Fibroblast of the aortic adventitia (primary cell): ENCODE measurements around the gene THSD7A. TPM values are rescaled to one million over a fixed set of nuclear protein-coding genes. Genes with fewer than 3 reads are reported as not detected.

Experiments used
- DNase-seq: peaks from one replicate; pipeline ENCODE4 v3.0.0-alpha.2; 2010; ENCODE audit warnings: low read depth
- H3K4me3 ChIP-seq: 2 replicates; pipeline ENCODE4 v1.5.1; 2011; ENCODE audit warnings: low read depth, mild to moderate bottlenecking, control low read depth, low read length, moderate library complexity
- total RNA-seq: library from RNA; depleted of rRNA; stranded (reverse); fragments of >200 nt; gene quantifications from 2 replicates; pipeline ENCODE4 v1.2.3, GENCODE V29; 2012; ENCODE audit warnings: low replicate concordance
- TF ChIP-seq, protein P1 (sequence below): IDR thresholded peaks from 2 replicates; pipeline ENCODE4 v1.5.1; 2011; ENCODE audit warnings: mild to moderate bottlenecking, low read length, control low read depth, inconsistent platforms; ENCODE audit not compliant: insufficient read depth

The THSD7A gene
- total RNA-seq, 1 donor, result 2.5 TPM

DNA sequence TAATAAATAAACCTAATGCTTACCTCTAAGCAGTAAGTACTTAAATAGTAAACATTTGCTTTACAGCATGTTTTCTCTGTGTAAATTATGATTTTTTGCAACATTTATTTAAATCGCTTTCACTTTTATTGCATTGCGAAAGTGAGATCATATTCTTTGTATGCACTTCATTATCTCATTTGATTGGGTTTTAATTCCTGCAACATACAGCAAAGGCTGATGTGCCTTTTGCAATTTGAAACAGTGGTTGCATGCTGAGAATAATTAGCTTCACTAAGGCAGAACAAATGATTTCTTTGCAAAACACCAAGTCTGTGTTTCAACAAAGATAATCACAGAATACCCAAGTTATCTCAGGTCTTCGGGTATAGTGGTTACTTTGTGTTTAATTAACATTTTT lies 16.3 kb upstream of the THSD7A start:
- TF ChIP-seq, protein P1, sequence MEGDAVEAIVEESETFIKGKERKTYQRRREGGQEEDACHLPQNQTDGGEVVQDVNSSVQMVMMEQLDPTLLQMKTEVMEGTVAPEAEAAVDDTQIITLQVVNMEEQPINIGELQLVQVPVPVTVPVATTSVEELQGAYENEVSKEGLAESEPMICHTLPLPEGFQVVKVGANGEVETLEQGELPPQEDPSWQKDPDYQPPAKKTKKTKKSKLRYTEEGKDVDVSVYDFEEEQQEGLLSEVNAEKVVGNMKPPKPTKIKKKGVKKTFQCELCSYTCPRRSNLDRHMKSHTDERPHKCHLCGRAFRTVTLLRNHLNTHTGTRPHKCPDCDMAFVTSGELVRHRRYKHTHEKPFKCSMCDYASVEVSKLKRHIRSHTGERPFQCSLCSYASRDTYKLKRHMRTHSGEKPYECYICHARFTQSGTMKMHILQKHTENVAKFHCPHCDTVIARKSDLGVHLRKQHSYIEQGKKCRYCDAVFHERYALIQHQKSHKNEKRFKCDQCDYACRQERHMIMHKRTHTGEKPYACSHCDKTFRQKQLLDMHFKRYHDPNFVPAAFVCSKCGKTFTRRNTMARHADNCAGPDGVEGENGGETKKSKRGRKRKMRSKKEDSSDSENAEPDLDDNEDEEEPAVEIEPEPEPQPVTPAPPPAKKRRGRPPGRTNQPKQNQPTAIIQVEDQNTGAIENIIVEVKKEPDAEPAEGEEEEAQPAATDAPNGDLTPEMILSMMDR, result no peak
- DNase-seq, result no peak
- no peak overlapping the region for H3K4me3 ChIP-seq

DNA sequence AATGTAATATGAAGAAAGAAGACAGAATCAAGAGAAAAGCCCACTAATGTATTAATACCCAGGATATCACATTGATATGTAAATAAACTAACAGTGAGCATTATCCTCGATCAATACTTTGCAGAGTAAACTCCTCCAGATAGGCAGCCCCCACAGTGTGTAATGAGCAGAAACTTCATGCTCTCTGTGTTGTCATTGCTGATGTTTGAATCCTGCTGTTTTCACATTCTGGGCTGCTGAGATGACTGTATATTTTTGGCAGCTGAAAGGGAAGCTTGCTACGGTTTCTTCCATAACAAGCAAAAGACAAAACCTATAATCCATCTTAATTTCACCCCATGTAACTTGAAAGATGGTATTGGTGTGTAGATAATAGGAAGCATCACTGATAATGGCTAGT lies 15.3 kb upstream of the THSD7A start:
- TF ChIP-seq, protein P1, result no peak
- no peak for DNase-seq
- no peak overlapping the region for H3K4me3 ChIP-seq

DNA sequence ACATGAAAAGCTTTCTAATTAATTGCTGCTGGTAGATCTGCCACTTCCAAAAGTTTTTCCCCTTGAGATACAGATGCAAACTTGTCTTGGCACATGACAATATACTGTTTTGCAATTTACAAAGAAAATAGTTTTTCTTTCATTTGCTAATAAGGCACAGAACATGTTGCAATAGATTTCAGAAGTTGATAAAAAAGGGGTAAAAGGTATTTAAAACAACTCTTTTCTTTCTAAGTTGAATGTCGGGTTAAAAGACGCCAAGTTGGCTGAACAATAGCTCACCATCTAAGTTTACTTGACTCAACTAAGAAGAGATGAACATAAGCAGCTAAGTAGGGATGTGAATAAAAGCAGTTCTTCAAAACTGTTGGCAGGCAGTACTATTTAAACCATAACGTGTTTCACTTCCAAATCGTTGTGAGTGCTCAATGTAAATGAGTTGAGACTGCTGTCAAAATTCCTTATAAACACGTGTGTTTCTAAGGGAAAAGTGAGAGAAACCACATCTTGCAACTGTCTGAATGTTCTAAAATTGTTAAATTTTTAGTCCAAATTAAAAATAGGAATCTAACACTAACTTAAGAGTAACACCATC lies 14.5 kb upstream of the THSD7A start:
- no peak overlapping the region for H3K4me3 ChIP-seq
- TF ChIP-seq, protein P1, result no peak
- DNase-seq, result no peak

DNA sequence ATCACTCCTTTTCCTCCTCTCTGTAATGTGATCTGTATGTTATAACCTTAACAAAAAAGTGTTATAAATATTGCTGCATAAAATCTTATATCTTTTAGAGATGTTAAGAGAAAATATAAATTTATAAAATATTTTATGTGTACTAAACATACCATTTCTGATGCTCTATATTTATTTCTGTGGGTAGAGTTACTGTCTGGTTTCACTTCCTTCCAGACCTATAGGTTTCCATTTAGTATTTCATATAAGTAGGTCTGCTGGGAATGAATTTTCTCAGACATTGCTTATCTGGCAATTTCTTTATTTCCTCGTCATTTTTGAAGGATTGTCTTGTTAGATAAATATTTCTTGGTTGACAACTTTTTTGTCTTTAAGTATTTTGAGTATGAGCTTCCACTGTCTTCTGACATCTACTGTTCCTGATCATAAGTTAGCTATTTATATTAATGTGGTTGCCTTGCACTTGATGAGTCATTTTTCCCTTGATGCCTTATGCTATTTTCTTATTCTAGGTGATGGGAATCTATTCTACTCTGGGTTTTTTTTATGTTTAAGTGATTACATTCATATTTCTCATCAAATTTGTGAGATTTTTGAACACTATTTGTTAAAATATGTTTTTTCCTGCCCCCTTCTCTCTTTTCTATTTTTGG lies 11.2 kb upstream of the THSD7A start:
- TF ChIP-seq, protein P1, result no peak
- DNase-seq, result no peak
- no peak overlapping the region for H3K4me3 ChIP-seq

DNA sequence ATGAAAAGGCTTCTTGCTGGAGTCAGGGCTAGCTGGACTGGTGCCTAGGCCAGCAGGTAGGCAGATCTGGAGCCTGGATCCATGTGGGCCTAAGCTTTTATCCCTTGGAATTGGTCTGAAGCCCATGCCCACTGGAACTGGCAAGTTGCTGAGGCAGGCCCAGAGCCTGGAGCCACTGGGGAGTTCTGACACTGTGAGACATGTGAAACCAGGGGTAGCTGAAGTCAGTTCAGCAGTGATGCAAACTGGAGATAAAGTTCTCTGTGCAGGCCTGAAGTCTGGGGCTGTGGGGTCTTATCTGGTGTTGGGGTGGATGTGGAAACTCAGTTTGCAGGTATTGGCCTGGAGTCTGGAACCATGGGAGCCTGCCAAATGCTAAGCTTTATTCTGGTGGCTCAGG lies 9.7 kb upstream of the THSD7A start:
- TF ChIP-seq, protein P1, result no peak
- no peak for DNase-seq

DNA sequence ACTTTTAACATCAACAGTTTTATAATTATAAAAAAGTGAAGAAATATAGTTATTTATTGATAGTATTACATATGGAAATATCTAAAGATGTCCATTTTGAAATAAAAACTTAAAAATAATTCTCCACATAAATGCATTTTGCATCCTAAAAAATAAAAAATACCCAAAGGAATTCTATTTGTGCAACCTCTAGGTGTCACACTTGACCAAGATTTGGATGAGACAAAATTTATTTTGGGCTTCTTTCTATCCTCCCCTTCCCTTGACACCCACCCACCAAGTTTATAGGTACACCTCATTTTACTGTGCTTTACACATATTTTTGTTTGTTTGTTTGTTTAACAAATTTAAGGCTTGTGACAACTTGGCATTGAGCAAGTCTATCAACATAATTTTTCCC lies 3.3 kb upstream of the THSD7A start:
- H3K4me3 ChIP-seq, result no peak overlapping the region
- DNase-seq, result no peak
- TF ChIP-seq, protein P1, result peak; percentile 15

More for the DNA sequence above, 9.7 kb upstream of the THSD7A start:
- no peak overlapping the region for H3K4me3 ChIP-seq
